B cell (primary cell): ENCODE results near the gene TMEM50B. TPM values are rescaled to one million over a fixed set of nuclear protein-coding genes. Genes with fewer than 3 reads are reported as not detected.

ENCODE experiments used
- ATAC-seq: fragments of 200-7000 bp; cut with Tn5 transposase; one replicate; pipeline ENCODE4 v1.10.0; 2021; ENCODE audit warnings: low read depth, mild to moderate bottlenecking, moderate number of reproducible peaks, moderate library complexity
- CTCF ChIA-PET: fragments of 350-600 bp; sonication (Branson Sonifier 250); formaldehyde crosslinking; loops from one replicate; lab custom pipeline; 2021; ENCODE audit warnings: antibody characterized with exemption, inconsistent platforms; lab: Charles Lee
- POLR2A ChIA-PET: fragments of 350-600 bp; sonication (Branson Sonifier 250); formaldehyde crosslinking; loops from one replicate; lab custom pipeline; 2021; ENCODE audit warnings: antibody characterized with exemption; lab: Charles Lee
- DNase-seq: peaks from one replicate; pipeline ENCODE4 v3.0.0; 2013
- H2AFZ ChIP-seq: 2 replicates; pipeline ENCODE4 v1.6.1; 2012; ENCODE audit warnings: mild to moderate bottlenecking, low read depth, low read length; ENCODE audit not compliant: insufficient read depth, poor library complexity, severe bottlenecking
- H3K27ac ChIP-seq, 2 donors: 1 replicate in 1 of 2; 2 replicates in 1 of 2; pipeline ENCODE4 v1.5.1; 2012 to 2013; ENCODE audit warnings: low read length in 2 of 2, mild to moderate bottlenecking in 2 of 2, moderate library complexity in 1 of 2
- H3K27me3 ChIP-seq, 4 experiments: fragments of 200-600 bp in 1 of 4; sonication (generic) in 1 of 4; replicated peaks in 1 of 4; 1 replicate in 2 of 4; 2 replicates in 2 of 4; pipeline versions ENCODE4 v1.6.1 to v1.7.0; 2013 to 2016; ENCODE audit warnings: low read length in 3 of 4, mild to moderate bottlenecking in 2 of 4, mixed read lengths in 1 of 4, moderate library complexity in 1 of 4; ENCODE audit not compliant: insufficient read depth in 4 of 4, control insufficient read depth in 3 of 4; ENCODE audit errors: control extremely low read depth in 1 of 4
- H3K36me3 ChIP-seq, 2 experiments: replicated peaks in 1 of 2; 1 replicate in 1 of 2; 2 replicates in 1 of 2; pipeline versions ENCODE4 v1.6.1 to v1.7.1; 2013; ENCODE audit warnings: low read length in 1 of 2; ENCODE audit not compliant: insufficient read depth in 2 of 2, control insufficient read depth in 1 of 2; ENCODE audit errors: control extremely low read depth in 1 of 2, extremely low read depth in 1 of 2
- H3K4me1 ChIP-seq, 2 donors: fragments of 200-600 bp in 1 of 2; sonication (generic) in 1 of 2; 1 replicate in 1 of 2; 2 replicates in 1 of 2; pipeline versions ENCODE4 v1.5.1 to v1.6.1; 2013 to 2017; ENCODE audit warnings: low read length in 2 of 2; ENCODE audit not compliant: control insufficient read depth in 2 of 2, insufficient read depth in 2 of 2
- H3K4me2 ChIP-seq: replicated peaks from 2 replicates; pipeline ENCODE3; 2012; ENCODE audit warnings: mild to moderate bottlenecking, low read depth, low read length; ENCODE audit not compliant: poor library complexity, severe bottlenecking
- H3K4me3 ChIP-seq, 5 experiments: fragments of 200-600 bp in 1 of 5; sonication (generic) in 1 of 5; 1 replicate in 3 of 5; 2 replicates in 2 of 5; pipeline versions ENCODE4 v1.5.1 to v1.7.0; 2011 to 2016; ENCODE audit warnings: low read length in 4 of 5, mild to moderate bottlenecking in 4 of 5, low read depth in 2 of 5, control low read depth in 1 of 5, moderate library complexity in 1 of 5; ENCODE audit not compliant: insufficient read depth in 1 of 5; ENCODE audit errors: control extremely low read depth in 1 of 5, extremely low read depth in 1 of 5
- H3K79me2 ChIP-seq: fragments of 200-600 bp; sonication (generic); one replicate; pipeline ENCODE4 v1.6.0; 2016; ENCODE audit warnings: low read length; ENCODE audit not compliant: control insufficient read depth, insufficient read depth
- H3K9ac ChIP-seq: fragments of 200-600 bp; sonication (generic); 2 replicates; pipeline ENCODE4 v1.6.1; 2017; ENCODE audit warnings: mild to moderate bottlenecking, low read length, moderate library complexity
- H3K9me3 ChIP-seq, 3 donors: one replicate each; pipeline versions ENCODE4 v1.6.1 to v1.7.1; 2013; ENCODE audit warnings: low read length in 2 of 3; ENCODE audit not compliant: control insufficient read depth in 2 of 3, insufficient read depth in 1 of 3; ENCODE audit errors: control extremely low read depth in 1 of 3
- H4K20me1 ChIP-seq: 2 replicates; pipeline ENCODE4 v1.6.0; 2012; ENCODE audit warnings: mild to moderate bottlenecking, low read length; ENCODE audit not compliant: insufficient read depth, control insufficient read depth, poor library complexity, severe bottlenecking
- H3K27ac Mint-ChIP-seq: one replicate; pipeline ENCODE4 v1.8.0; 2021; ENCODE audit warnings: mixed read lengths
- H3K27me3 Mint-ChIP-seq: one replicate; pipeline ENCODE4 v1.8.0; 2021; ENCODE audit warnings: mixed read lengths
- H3K4me1 Mint-ChIP-seq: one replicate; pipeline ENCODE4 v1.8.0; 2021; ENCODE audit warnings: mixed read lengths
- H3K4me3 Mint-ChIP-seq: one replicate; pipeline ENCODE4 v1.8.0; 2021; ENCODE audit warnings: mixed read lengths
- H3K9me3 Mint-ChIP-seq: one replicate; pipeline ENCODE4 v1.8.0; 2022; ENCODE audit warnings: mixed read lengths; ENCODE audit not compliant: insufficient read depth
- CTCF ChIP-seq: fragments of 200-600 bp; IDR thresholded peaks from one replicate; pipeline ENCODE4 v1.8.0; 2022; ENCODE audit warnings: antibody characterized with exemption, mild to moderate bottlenecking
- EZH2 ChIP-seq: IDR thresholded peaks from 2 replicates; pipeline ENCODE4 v1.6.1; 2012; ENCODE audit warnings: borderline replicate concordance, low read depth, mild to moderate bottlenecking, moderate library complexity, low read length; ENCODE audit not compliant: insufficient read depth, poor library complexity, severe bottlenecking
- WGBS: methylation state at CpG from one replicate; pipeline ENCODE4 v1.1.5; 2013; ENCODE audit warnings: missing lambda C conversion rate; ENCODE audit not compliant: insufficient coverage; 5-methylcytosine and 5-hydroxymethylcytosine counted together
- intact Hi-C: fragments of 100-400 bp; cut with micrococcal nuclease; formaldehyde crosslinking; loops from one replicate; pipeline ENCODE4 v1.10.0; 2022
- polyA plus RNA-seq: library from polyadenylated mRNA; depleted of rRNA; stranded (reverse); fragments of >200 nt; gene quantifications from 2 replicates; pipeline ENCODE4 v1.2.3, GENCODE V29; 2012
- total RNA-seq, 2 donors: library from RNA; stranded (reverse); fragments of 120-200 nt in 1 of 2; gene quantifications; 1 replicate in 1 of 2; 2 replicates in 1 of 2; pipeline versions ENCODE4 v1.2.3 to v1.2.4, GENCODE V29; 2013 to 2022

The TMEM50B gene
- total and polyA plus RNA-seq, 2 donors (not counting 1 experiment from before 2014, with no cell fraction given) = 52.6 to 79.5 TPM

- Histone ChIP-seq H3K27me3 (no peaks in the 10 kb centered on the region), H3K9ac (no peak overlapping the region), H3K4me2 (no peak overlapping the region), H3K36me3 (no peaks in the 10 kb centered on the region), H3K79me2 (no peaks in the 10 kb centered on the region), H3K4me1 (peaks cover 0 to 9% of the 10 kb centered on the region in 2 donors), H3K4me3 (no peak overlapping the region), H2AFZ (no peak overlapping the region), H3K27ac (no peak overlapping the region), H3K9me3 (no peaks in the 10 kb centered on the region), H4K20me1 (no peaks in the 10 kb centered on the region)
- TF ChIP-seq EZH2 = no peak
- Mint-ChIP-seq H3K27me3 (no peaks in the 10 kb centered on the region), H3K9me3 (no peaks in the 10 kb centered on the region), H3K27ac (no peak overlapping the region), H3K4me3 (no peak overlapping the region), H3K4me1 (peaks cover 10% of the 10 kb centered on the region)
- no peak for ATAC-seq
- WGBS = no CpG with 5 or more reads among the region's 5 CpGs
- CTCF ChIA-PET = interaction anchor here (1.3 kb wide), 1 partner anchor 7 kb away, joined by 4 read pairs; no protein-coding TSS in a partner anchor
- POLR2A ChIA-PET = no interaction called here
- no peak for DNase-seq
- intact Hi-C loops = no loop called here
Measured at GRCh38 chr21:33487996-33488395, 8.2 kb upstream of the TMEM50B start.

- H3K36me3 ChIP-seq = no peaks in the 10 kb centered on the region
- H3K27ac ChIP-seq = no peak overlapping the region
- H3K9me3 Mint-ChIP-seq = no peaks in the 10 kb centered on the region
- intact Hi-C loops = no loop called here
- peak overlapping the region; percentile 94 for H3K4me3 Mint-ChIP-seq
- peaks cover 12 to 14% of the 10 kb centered on the region in 2 donors for H3K4me1 ChIP-seq
- ChIA-PET POLR2A (interaction anchor here (2.7 kb wide), 1 partner anchor 9 kb away, joined by 44 read pairs; the partner anchor contains the start of gene DNAJC28), CTCF (interaction anchor here (1.0 to 2.6 kb wide), 5 partner anchors 7 to 541 kb away, joined by 3 to 18 read pairs (median 4); partner anchors contain the start of gene DNAJC28)
- H3K79me2 ChIP-seq = peaks cover 10% of the 10 kb centered on the region
- 94% methylated on average over 7 of the region's 9 CpGs for WGBS
- H3K27me3 ChIP-seq = no peaks in the 10 kb centered on the region
- H3K4me1 Mint-ChIP-seq = peaks cover 17% of the 10 kb centered on the region
- no peak overlapping the region for H3K4me3 ChIP-seq
- H3K4me2 ChIP-seq = no peak overlapping the region
- no peaks in the 10 kb centered on the region for H3K27me3 Mint-ChIP-seq
- no peak overlapping the region for H3K27ac Mint-ChIP-seq
- TF ChIP-seq EZH2 = no peak
- TF ChIP-seq CTCF = no peak
- H3K9ac ChIP-seq = no peak overlapping the region
- H2AFZ ChIP-seq = no peak overlapping the region
- no peak for ATAC-seq
- DNase-seq = peak; percentile 17
- H3K9me3 ChIP-seq = no peaks in the 10 kb centered on the region
- no peaks in the 10 kb centered on the region for H4K20me1 ChIP-seq
Measured at GRCh38 chr21:33481314-33481943, 1.7 kb upstream of the TMEM50B start.
